HCT116 (cell line): ENCODE measurements around the gene PXMP4. TPM values are rescaled to one million over a fixed set of nuclear protein-coding genes. Genes with fewer than 3 reads are reported as not detected.

Experiments
- ATAC-seq: fragments of 200-7000 bp; cut with Tn5 transposase; 2 replicates; pipeline ENCODE4 v1.9.1; 2020; ENCODE audit warnings: mild to moderate bottlenecking, moderate library complexity
- Bru-seq: library from RNA; stranded (reverse); fragments of 400-500 nt; gene quantifications from one replicate; lab custom pipeline; 2021; lab: Mats Ljungman, UMichigan
- BruChase-seq, 2 experiments: library from RNA; stranded (reverse); fragments of 400-500 nt; gene quantifications; one replicate each; lab custom pipeline; 2021; lab: Mats Ljungman, UMichigan
- BruUV-seq: library from RNA; stranded (reverse); fragments of 400-500 nt; replicated peaks from 2 replicates; lab custom pipeline; 2021; lab: Mats Ljungman, UMichigan
- CTCF ChIA-PET: fragments of 300-600 bp; sonication (Branson Sonifier 250); formaldehyde crosslinking; loops from one replicate; lab custom pipeline; 2021; ENCODE audit warnings: antibody characterized with exemption; lab: Charles Lee
- POLR2A ChIA-PET: fragments of 300-600, 350-600 bp; sonication (Branson Sonifier 250); formaldehyde crosslinking; loops from one replicate; lab custom pipeline; 2021; ENCODE audit warnings: antibody characterized with exemption; lab: Charles Lee
- RAD21 ChIA-PET, 2 experiments: fragments of 300-600 bp; sonication (Branson Sonifier 250); formaldehyde crosslinking; loops; one replicate each; lab custom pipeline; 2023; ENCODE audit warnings: low total read pairs in 2 of 2; ENCODE audit not compliant: uncharacterized antibody in 2 of 2, unreplicated experiment in 2 of 2, low non-redundant PET in 1 of 2; lab: Charles Lee
- DNase-seq: peaks from one replicate; pipeline ENCODE4 v3.0.0-alpha.2; 2010; ENCODE audit warnings: low read depth, low spot score
- H2AFZ ChIP-seq: fragments of 200-600 bp; shearing (Covaris generic), sonication (generic); 2 replicates; pipeline ENCODE4 v1.6.1; 2017; ENCODE audit warnings: low read depth, mixed run types, mixed read lengths, antibody characterized with exemption, low read length; ENCODE audit not compliant: poor library complexity, severe bottlenecking
- H3K27ac ChIP-seq: 2 replicates; pipeline ENCODE4 v1.5.1; 2012; ENCODE audit warnings: low read depth, low read length
- H3K27me3 ChIP-seq: fragments of 200-600 bp; sonication (generic); 2 replicates; pipeline ENCODE4 v1.6.1; 2016; ENCODE audit warnings: mixed run types, low read length, mixed read lengths; ENCODE audit not compliant: insufficient read depth
- H3K36me3 ChIP-seq, 2 experiments: fragments of 200-500 bp in 1 of 2; fragments of 200-600 bp in 1 of 2; sonication (Bioruptor generic) in 1 of 2; sonication (generic) in 1 of 2; 2 replicates each; pipeline versions ENCODE4 v1.5.1 to v1.6.1; 2014 to 2016; ENCODE audit warnings: low read length in 2 of 2, inconsistent platforms in 1 of 2, mixed read lengths in 1 of 2, mixed run types in 1 of 2; ENCODE audit not compliant: insufficient read depth in 2 of 2, control insufficient read depth in 1 of 2
- H3K4me1 ChIP-seq, 2 experiments: fragments of 200-600 bp in 1 of 2; sonication (generic) in 1 of 2; 2 replicates each; pipeline versions ENCODE4 v1.5.1 to v1.6.1; 2012 to 2017; ENCODE audit warnings: low read length in 2 of 2, inconsistent platforms in 1 of 2, mild to moderate bottlenecking in 1 of 2, mixed read lengths in 1 of 2, mixed run types in 1 of 2, moderate library complexity in 1 of 2; ENCODE audit not compliant: insufficient read depth in 2 of 2, control insufficient read depth in 1 of 2
- H3K4me2 ChIP-seq: fragments of 200-600 bp; sonication (generic); 2 replicates; pipeline ENCODE4 v1.6.1; 2017; ENCODE audit warnings: mixed run types, low read length, mixed read lengths
- H3K4me3 ChIP-seq, 2 experiments: fragments of 200-600 bp in 1 of 2; sonication (generic) in 1 of 2; replicated peaks in 1 of 2; 2 replicates each; pipeline ENCODE4 v1.5.1; 2011 to 2016; ENCODE audit warnings: low read length in 2 of 2, control low read depth in 1 of 2, low read depth in 1 of 2, mild to moderate bottlenecking in 1 of 2, mixed read lengths in 1 of 2, mixed run types in 1 of 2
- H3K79me2 ChIP-seq: fragments of 200-600 bp; sonication (generic); 2 replicates; pipeline ENCODE4 v1.6.1; 2017; ENCODE audit warnings: mild to moderate bottlenecking, mixed run types, low read length, moderate library complexity, mixed read lengths; ENCODE audit not compliant: insufficient read depth
- H3K9ac ChIP-seq: fragments of 200-600 bp; sonication (generic); 2 replicates; pipeline ENCODE4 v1.6.1; 2016; ENCODE audit warnings: low read length, mixed read lengths
- H3K9me2 ChIP-seq: fragments of 200-600 bp; sonication (generic), shearing (Covaris generic); 2 replicates; pipeline ENCODE4 v1.6.1; 2017; ENCODE audit warnings: mixed run types, mild to moderate bottlenecking, moderate library complexity; ENCODE audit not compliant: insufficient read depth
- H3K9me3 ChIP-seq, 2 experiments: fragments of 200-500 bp in 1 of 2; fragments of 200-600 bp in 1 of 2; sonication (Bioruptor generic) in 1 of 2; sonication (generic) in 1 of 2; 2 replicates each; pipeline ENCODE4 v1.6.1; 2014 to 2017; ENCODE audit warnings: low read length in 2 of 2, mixed read lengths in 2 of 2, inconsistent platforms in 1 of 2, low read depth in 1 of 2, mild to moderate bottlenecking in 1 of 2, mixed run types in 1 of 2, moderate library complexity in 1 of 2; ENCODE audit not compliant: control insufficient read depth in 1 of 2, insufficient read depth in 1 of 2
- H4K20me1 ChIP-seq: fragments of 200-600 bp; sonication (generic), shearing (Covaris generic); 2 replicates; pipeline ENCODE4 v1.6.1; 2017; ENCODE audit warnings: mixed run types, mild to moderate bottlenecking, moderate library complexity; ENCODE audit not compliant: insufficient read depth
- ATF3 ChIP-seq: IDR thresholded peaks from 2 replicates; pipeline ENCODE4 v1.6.1; 2012
- CBX3 ChIP-seq: IDR thresholded peaks from 2 replicates; pipeline ENCODE4 v1.6.1; 2012; ENCODE audit warnings: low read depth
- CEBPB ChIP-seq: IDR thresholded peaks from 2 replicates; pipeline ENCODE4 v1.6.1; 2012; ENCODE audit warnings: low read depth
- CTCF ChIP-seq, 3 experiments: fragments of 200-600 bp in 1 of 3; sonication (generic) in 1 of 3; IDR thresholded peaks in 2 of 3; conservative IDR thresholded peaks in 1 of 3; 2 replicates each; pipeline ENCODE4 v1.5.1; 2012 to 2017; ENCODE audit warnings: low read depth in 2 of 3, low read length in 2 of 3, antibody characterized with exemption in 1 of 3, borderline replicate concordance in 1 of 3, control low read depth in 1 of 3, mild to moderate bottlenecking in 1 of 3, mixed read lengths in 1 of 3, mixed run types in 1 of 3, moderate library complexity in 1 of 3; ENCODE audit not compliant: insufficient read depth in 1 of 3
- EGR1 ChIP-seq: IDR thresholded peaks from 2 replicates; pipeline ENCODE4 v1.6.1; 2012; ENCODE audit warnings: low read depth
- EZH2phosphoT487 ChIP-seq: fragments of 200-600 bp; IDR thresholded peaks from 2 replicates; pipeline ENCODE4 v1.6.1; 2018; ENCODE audit warnings: antibody characterized with exemption, borderline replicate concordance
- JUND ChIP-seq: IDR thresholded peaks from 2 replicates; pipeline ENCODE4 v1.6.1; 2012
- MAX ChIP-seq: IDR thresholded peaks from 2 replicates; pipeline ENCODE4 v1.6.1; 2012
- POLR2A ChIP-seq: IDR thresholded peaks from 2 replicates; pipeline ENCODE4 v1.7.0; 2011; ENCODE audit warnings: borderline replicate concordance; ENCODE audit not compliant: insufficient read depth, insufficient read length; ENCODE audit errors: extremely low read depth
- POLR2AphosphoS5 ChIP-seq: IDR thresholded peaks from 2 replicates; pipeline ENCODE4 v1.6.1; 2011; ENCODE audit warnings: mild to moderate bottlenecking, low read depth, low read length, moderate library complexity
- RAD21 ChIP-seq: IDR thresholded peaks from 2 replicates; pipeline ENCODE4 v1.6.1; 2012; ENCODE audit warnings: low read depth, mild to moderate bottlenecking
- REST ChIP-seq: IDR thresholded peaks from 2 replicates; pipeline ENCODE4 v1.6.1; 2012; ENCODE audit warnings: low read depth
- SP1 ChIP-seq: IDR thresholded peaks from 2 replicates; pipeline ENCODE4 v1.6.1; 2012; ENCODE audit warnings: low read depth
- TCF7L2 ChIP-seq: IDR thresholded peaks from 2 replicates; pipeline ENCODE4 v1.7.0; 2011; ENCODE audit warnings: borderline replicate concordance, inconsistent platforms; ENCODE audit not compliant: insufficient read depth, insufficient read length; ENCODE audit errors: extremely low read depth
- ZBTB33 ChIP-seq: IDR thresholded peaks from 2 replicates; pipeline ENCODE4 v1.6.1; 2011; ENCODE audit warnings: mild to moderate bottlenecking, low read length, moderate library complexity; ENCODE audit not compliant: insufficient replicate concordance; ENCODE audit errors: extremely low read depth
- ZFX ChIP-seq: fragments of 450-650 bp; IDR thresholded peaks from 2 replicates; pipeline ENCODE4 v1.6.1; 2017
- ZNF274 ChIP-seq: fragments of 200-500 bp; sonication (Bioruptor generic); IDR thresholded peaks from 2 replicates; pipeline ENCODE4 v1.6.1; 2014; ENCODE audit warnings: mild to moderate bottlenecking, low read depth, low read length, inconsistent platforms
- intact Hi-C: fragments of 100-400 bp; cut with micrococcal nuclease; formaldehyde crosslinking; loops from 2 replicates; pipeline ENCODE4 v1.10.0; 2022
- long read RNA-seq: library from polyadenylated mRNA; unstranded; transcript quantifications from one replicate; pipeline ENCODE4 v2.0.0, GENCODE V29; 2021; ENCODE audit not compliant: unreplicated experiment
- polyA plus RNA-seq: library from polyadenylated mRNA; unstranded; fragments of >200 nt; gene quantifications from 2 replicates; pipeline ENCODE4 v1.2.1, GENCODE V29; 2012; ENCODE audit warnings: missing spikeins
- total RNA-seq: library from RNA; stranded (reverse); gene quantifications from one replicate; pipeline ENCODE4 v1.2.1, GENCODE V29; 2021; ENCODE audit not compliant: unreplicated experiment

Gene PXMP4
- 9.6 TPM for total RNA-seq
- 7.8 and 10.9 TPM in 2 replicates for polyA plus RNA-seq
- percentile 38 among the genes with signal in this experiment for Bru-seq, nascent RNA
- BruChase-seq, experiment 1, labeled RNA remaining after a 6-hour chase: percentile 46 among the genes with signal in this experiment
- percentile 54 among the genes with signal in this experiment for BruChase-seq, experiment 2, labeled RNA remaining after a 2-hour chase
- long read RNA-seq, full-length matches to known transcripts: 6 of 13 reads
- long read RNA-seq, partial matches to known transcripts: 1 of 13 reads
- long read RNA-seq, other reads (novel, unspliced or antisense): 6 of 13 reads

GRCh38 chr20:33719989-33720709 is at the start of gene PXMP4:
PXMP4 (minus strand) TSS chr20:33720310; CDS start chr20:33720207, 103 bp downstream.
- peak within 1 kb of the TSS; percentile 90 for H3K4me2 ChIP-seq
- TF ChIP-seq TCF7L2 (peak; percentile 29), POLR2A (peak; percentile 31), CEBPB (no peak), POLR2AphosphoS5 (peak; percentile 56), CBX3 (peak; percentile 50; the same call in 1 of the 2 replicates), MAX (peak; percentile 59), EZH2phosphoT487 (no peak), REST (no peak), JUND (no peak), ATF3 (no peak), CTCF (IDR thresholded peaks at IDR 0.05 in 2 of 3, conservative IDR thresholded peaks at IDR 0.05 in 1 of 3; ENCODE audit: borderline replicate concordance in 1 of 3, insufficient read depth in 1 of 3, low read depth in 2 of 3, low read length in 2 of 3) (no peak), RAD21 (no peak), ZFX (no peak), ZBTB33 (no peak), SP1 (peak; percentile 100), EGR1 (no peak), ZNF274 (no peak)

More at GRCh38 chr20:33719989-33720709, at the start of gene PXMP4:
- ChIA-PET CTCF (interaction anchor here (1.0 kb wide), 1 partner anchor 12 kb away, joined by 3 read pairs; no protein-coding TSS in a partner anchor), RAD21 (no interaction called here), POLR2A (interaction anchor here (0.6 to 1.1 kb wide), 5 partner anchors 12 to 230 kb away, joined by 3 to 4 read pairs (median 3); partner anchors contain the start of genes CBFA2T2 and ZNF341)
- no peaks in the 10 kb centered on the region for H4K20me1 ChIP-seq
- BruUV-seq: no TSS peak
- H3K9me3 ChIP-seq: no peaks in the 10 kb centered on the region
- peak within 1 kb of the TSS; percentile 44 for H3K27ac ChIP-seq
- no peaks in the 10 kb centered on the region for H3K27me3 ChIP-seq
- DNase-seq (peak; percentile 98), ATAC-seq (peak; percentile 98)
- intact Hi-C loops: no loop called here
- H3K4me3 ChIP-seq: peak within 1 kb of the TSS; percentile 80 to 90
- H3K36me3 ChIP-seq: no peaks in the 10 kb centered on the region
- H2AFZ ChIP-seq: peak within 1 kb of the TSS; percentile 30
- peaks cover 5 to 21% of the 10 kb centered on the region in 2 experiments; a peak in 3 of 4 replicates for H3K4me1 ChIP-seq
- no peaks in the 10 kb centered on the region for H3K9me2 ChIP-seq
- no peaks in the 10 kb centered on the region for H3K79me2 ChIP-seq
- H3K9ac ChIP-seq: peak within 1 kb of the TSS; percentile 70
